HG03575 (cell line): ENCODE data around the gene EIF4G3.

Source experiments
- ATAC-seq: cut with Tn5 transposase; IDR thresholded peaks from one replicate; pipeline ENCODE4 v1.9.1; 2021; ENCODE audit not compliant: unreplicated experiment, insufficient number of reproducible peaks, low FRiP score; ENCODE audit errors: extremely low read depth

The EIF4G3 gene

DNA sequence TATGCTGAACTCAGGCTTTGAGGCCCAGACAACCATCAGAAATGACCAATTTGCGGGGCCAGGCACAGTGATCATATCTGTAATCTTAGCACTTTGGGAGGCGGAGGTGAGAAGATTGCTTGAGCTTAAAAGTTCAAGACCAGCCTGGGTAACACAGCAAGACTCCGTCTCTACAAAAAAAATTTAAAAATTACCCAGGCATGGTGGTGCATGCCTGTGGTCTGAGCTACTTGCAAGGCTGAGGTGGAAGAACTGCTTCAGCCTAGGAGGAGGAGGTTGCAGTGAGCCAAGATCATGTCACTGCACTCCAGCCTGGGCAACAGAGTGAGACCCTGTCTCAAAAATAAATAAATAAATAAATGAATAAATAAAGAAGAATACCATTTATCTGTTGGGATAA lies 156.5 kb downstream of the EIF4G3 start:
- no peak for ATAC-seq

- ATAC-seq = no peak
Measured at GRCh38 chr1:21018673-21019072, 158.0 kb downstream of the EIF4G3 start.

- ATAC-seq = no peak
Measured at GRCh38 chr1:21013510-21013909, 163.2 kb downstream of the EIF4G3 start.

GRCh38 chr1:21012937-21013336 lies 163.8 kb downstream of the EIF4G3 start:
- ATAC-seq = no peak

- ATAC-seq = no peak
Measured at GRCh38 chr1:21007876-21008275, 168.8 kb downstream of the EIF4G3 start.

- ATAC-seq = no peak
Measured at GRCh38 chr1:21005466-21006239, 171.0 kb downstream of the EIF4G3 start.

- no peak for ATAC-seq
Measured at GRCh38 chr1:21003281-21004045, 173.2 kb downstream of the EIF4G3 start.

DNA sequence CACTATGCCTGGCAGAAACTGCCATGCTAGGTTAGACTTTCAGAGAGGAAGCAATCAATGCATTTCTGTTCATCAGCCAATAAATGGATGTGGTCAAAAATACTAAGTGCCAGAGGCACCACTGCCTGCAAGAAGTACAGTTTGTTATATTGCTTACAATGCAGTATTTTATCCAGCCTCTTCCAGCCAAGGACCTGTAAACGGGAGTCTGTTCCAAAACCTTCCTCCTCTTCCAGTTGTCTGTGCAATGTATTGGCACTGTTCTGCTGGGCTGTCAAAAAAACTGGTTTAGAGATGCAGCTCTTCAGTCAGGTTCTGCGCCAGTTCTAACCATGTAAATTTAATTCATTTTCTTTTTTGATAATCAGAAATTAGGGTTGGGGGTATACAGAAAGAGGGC lies 175.7 kb downstream of the EIF4G3 start:
- ATAC-seq = no peak

GRCh38 chr1:21000245-21000594 lies 176.5 kb downstream of the EIF4G3 start:
- no peak for ATAC-seq

DNA sequence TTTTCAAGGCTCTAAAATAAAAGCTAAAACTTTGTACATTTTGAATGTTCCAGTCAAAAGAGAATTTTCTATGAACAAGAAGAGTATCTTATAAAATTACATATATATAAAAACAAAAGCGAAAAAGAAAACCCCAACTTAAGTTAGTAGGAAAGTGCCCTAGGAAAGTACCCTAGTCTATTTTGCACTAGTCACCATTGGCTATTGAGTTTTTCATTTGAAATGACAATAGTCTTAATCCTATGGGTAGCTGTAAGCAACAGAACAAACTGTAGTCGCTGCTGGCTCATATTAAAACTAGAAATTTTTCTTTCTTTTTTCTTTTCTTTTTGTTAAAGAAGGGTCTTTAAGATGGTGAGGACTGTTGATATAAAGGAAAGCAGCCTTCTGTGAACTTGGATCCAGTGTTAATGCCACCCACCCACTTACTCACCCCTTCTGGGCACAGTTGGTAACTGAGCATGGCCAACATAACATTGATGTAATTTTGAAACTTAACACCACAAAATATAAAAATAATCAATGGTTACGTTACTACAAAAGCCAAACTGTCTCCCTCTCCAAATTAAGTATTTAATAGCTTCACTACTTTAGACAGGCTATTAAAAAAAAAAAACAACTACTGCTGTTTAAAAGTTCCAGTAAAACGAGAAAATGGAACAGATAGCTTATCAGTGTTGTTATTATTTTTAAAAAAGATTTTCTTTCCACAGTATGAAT lies 177.0 kb downstream of the EIF4G3 start:
- no peak for ATAC-seq

GRCh38 chr1:20998826-20999225 lies 177.9 kb downstream of the EIF4G3 start:
- ATAC-seq = no peak

GRCh38 chr1:20997602-20998224 lies 179.0 kb downstream of the EIF4G3 start:
- ATAC-seq = no peak

DNA sequence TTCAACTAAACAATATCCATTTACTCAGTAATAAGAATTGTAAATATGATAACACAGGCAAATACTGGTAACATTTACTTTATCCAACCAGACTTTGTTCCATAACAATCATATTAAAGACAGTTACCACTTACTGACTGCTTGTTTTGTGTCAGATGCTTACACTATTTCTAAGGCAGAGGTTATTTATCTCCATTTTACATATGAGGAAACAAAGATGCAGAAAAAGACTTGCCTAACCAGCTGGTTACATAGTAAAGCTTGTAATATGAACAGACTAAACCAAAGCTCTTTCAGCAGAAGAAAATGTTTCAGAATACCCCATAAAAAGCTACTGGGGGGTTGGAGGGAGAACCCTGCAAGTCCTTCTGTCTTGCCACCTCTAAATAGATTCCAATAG lies 180.1 kb downstream of the EIF4G3 start:
- no peak for ATAC-seq

- ATAC-seq = no peak
Measured at GRCh38 chr1:20993716-20994575, 182.8 kb downstream of the EIF4G3 start.

DNA sequence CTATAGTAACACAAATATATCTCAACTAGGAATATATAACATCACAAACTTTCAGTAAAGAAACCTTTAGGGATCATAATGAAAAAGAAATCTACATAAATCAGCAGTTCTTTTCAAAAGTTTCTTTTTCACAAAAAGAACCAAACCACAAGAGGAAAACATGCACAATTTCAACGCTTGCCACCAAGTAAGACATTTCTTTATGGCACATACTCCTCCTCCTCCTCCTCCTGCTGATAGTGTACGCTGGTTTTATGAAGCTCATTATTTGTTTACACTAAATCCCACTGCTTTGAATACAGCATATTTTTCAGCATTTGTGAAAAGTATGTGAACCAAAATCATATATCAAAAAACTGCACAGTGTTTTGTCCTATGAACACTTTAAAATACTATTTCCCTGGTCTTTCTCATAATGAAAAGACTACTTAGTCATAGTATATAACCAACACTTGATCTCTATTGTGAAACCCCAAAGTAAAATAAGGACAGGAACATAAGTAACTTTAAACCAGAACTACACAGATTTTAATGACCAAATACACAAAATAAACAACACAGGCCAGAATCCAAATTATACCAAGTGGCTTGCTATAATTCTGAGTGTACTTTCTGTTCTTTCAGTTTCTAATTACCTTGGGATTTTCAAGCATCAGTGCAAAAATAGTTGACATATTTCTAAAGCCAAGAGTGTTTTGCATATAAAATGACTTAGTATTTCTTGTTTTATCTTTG lies 184.2 kb downstream of the EIF4G3 start:
- ATAC-seq = no peak

GRCh38 chr1:20988943-20989342 lies 187.8 kb downstream of the EIF4G3 start:
- ATAC-seq = no peak

GRCh38 chr1:20987831-20988825 lies 188.6 kb downstream of the EIF4G3 start:
- ATAC-seq = no peak
